ENCODE results near the gene SCUBE3.

The SCUBE3 gene

DNA sequence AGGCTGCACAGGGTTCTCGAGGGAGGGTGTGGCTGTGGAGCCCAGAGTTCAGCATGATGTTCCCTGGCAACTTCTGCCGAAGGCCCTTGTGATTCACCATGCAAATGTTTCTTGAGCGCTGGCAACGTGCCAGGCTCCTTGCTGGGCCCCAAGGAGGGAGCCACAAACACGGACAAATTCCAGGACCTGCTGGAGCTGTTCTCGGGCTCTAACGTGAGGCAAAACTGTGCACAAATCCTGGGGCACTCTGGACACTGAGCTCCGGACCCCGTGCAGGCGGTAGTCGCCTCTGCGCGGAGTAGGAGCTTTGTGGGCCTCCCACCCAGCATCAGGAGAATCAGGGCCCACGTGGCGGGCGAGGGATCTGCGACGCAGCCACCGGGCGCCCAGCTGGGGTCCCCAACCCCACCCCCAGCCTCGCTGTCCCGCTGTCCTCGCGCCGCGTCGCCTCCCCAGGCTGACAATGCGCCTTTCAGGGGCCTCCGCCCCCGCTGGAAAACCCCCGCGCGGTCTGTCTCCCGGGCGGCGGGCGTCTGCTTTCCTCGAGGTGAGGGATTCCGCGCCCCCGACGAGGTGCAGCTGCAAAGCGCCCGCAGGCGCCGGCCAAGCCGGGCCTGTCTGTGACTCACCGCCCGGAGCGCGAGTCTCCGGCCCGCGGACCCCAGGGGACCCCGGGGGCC, 31.7 kb upstream of the SCUBE3 start:
- no peak for DNase-seq

DNA sequence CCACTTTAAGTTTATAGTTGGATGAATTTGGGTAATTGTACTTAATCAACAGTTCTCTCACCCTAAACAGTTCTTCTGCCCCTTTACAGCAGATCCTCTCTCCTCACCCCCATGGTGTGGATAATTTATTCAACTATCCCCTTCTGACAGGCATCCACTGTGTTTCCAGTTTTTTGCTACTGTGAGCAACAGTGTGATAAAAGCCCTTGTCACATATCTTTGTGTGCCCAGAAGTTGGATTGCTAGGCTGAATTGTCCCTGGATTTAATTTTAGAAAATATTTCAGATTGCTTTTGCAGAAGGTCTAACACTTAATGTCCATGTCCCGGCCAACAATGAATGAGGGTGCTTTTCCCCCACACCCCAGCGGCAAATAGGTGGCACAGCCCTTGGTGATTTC, 30.5 kb upstream of the SCUBE3 start:
- no peak for DNase-seq

DNA sequence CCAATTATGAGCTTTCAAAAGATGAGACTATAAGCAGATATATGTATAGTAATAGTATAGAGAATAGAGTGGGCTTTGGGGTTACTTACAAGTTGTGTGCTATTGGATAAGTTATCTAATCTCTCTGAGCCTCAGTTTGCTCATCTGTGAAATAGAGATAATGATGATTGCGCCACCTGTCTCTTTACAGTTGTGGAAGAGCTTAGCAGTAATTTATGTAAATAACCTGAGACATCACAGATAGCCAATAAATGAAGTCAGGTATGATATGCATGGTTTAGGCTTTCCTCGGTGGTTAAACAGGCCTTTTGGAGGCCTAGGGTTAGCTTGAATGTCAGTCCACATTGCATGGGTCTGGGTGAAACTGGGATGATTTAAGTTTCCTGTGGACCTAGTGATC, 29.8 kb upstream of the SCUBE3 start:
- no peak for DNase-seq

DNA sequence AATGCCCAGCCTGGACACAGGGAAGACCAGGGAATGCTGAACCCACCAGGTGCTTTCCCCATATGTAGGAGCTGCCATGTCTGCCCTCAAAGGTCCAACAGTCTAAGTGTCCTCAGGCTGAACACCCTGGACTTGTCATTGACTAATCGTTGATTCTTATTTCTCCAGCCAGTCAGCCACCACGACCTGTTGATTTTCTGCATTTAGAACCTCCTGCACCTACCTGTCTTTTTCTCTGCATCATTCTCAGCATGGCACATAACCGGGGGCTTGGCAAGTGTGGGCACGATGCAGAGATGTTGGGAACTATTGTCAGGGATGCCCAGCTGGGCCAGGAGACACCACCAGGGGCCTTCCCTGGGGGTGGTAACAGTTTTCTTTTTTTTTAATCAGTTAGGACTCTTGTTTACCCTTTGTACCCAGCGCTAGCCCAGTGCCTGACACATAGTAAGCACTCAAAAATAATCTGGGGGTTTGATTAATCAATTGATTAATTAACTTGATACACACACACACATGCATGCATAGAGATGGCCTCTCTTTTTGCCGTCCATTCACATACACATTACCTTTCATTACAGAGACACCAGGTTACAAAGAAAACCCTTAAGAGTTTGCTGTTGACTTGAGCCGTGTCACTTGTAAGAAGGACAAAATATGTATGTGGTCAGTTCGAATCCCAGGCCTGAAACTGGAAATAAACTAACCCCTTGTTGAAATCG, 29.0 kb upstream of the SCUBE3 start:
- DNase-seq = no peak

DNA sequence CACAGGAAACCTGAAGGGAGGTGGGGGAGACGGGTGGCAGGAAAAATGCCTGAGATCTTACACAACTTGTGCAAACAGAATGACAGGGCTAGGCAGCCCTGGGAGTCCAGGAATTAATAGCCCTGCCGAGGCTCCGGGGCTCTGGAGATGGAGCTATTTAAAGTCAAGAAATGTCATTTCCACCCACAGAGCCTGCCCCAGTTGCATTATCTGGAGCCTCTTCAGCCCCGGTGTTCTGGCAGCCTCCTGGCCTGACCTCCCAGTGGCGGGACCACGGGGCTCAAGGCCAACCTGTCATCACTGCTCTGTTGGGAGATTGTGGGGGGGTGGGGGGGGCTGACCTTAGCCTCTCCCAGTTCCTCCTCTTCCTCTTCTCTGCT, 28.5 kb upstream of the SCUBE3 start:
- DNase-seq = no peak

DNA sequence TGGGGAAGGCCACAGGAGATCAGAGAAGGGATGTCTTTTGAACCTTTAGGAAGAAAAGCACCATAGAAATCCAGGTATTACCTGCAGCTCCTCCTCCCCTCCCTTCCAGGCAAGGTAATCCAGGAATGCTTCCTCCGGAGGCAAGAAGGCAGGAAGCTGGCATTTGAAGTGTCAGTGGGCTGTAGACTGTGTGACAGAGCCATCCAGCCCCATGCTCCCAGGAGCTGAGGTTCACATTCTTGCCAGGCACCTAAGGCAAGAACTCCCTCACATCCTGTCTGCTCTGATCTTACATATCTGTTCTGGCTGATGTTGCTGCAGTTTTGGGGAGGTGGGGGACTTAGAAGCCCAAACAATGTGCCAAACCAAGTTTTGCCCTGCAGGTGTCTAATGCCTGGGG, 27.8 kb upstream of the SCUBE3 start:
- no peak for DNase-seq

DNA sequence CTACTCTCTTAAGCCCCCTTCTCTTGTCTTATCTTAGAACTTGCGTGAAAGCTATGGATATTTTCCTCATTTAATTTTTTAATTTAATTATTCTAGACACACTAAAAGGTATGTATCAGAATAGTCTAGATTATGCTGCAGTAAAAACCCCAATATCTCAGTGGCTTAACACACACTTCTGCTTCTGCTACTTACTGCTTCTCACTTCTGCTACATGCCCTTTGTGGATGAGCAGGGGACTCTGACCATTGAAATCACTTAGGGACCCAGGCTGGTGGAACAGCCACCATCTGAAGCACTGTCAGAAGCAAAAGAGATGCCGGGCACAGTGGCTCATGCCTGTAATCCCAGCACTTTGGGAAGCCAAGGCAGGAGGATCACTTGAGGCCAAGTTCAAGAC, 27.2 kb upstream of the SCUBE3 start:
- no peak for DNase-seq

DNA sequence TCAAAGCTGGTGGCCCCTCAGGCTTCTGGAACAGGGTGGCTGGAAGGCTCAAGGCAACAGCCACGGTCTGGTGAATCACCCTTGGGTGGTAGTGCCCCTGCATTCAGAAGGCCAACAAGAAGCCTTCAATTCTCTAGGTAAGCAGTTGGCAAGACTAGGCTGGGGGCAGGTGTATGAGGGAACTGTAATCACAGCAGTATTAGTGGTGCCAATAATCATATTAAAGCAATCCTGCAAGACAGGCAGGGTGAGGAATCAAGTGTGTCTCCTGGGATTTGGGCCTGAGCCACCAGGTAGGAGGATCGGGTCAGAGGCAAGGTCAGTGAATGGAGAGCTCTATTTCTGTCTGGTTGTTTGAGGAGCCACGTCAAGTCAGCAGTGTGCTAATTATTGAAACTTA, 24.9 kb upstream of the SCUBE3 start:
- no peak for DNase-seq

DNA sequence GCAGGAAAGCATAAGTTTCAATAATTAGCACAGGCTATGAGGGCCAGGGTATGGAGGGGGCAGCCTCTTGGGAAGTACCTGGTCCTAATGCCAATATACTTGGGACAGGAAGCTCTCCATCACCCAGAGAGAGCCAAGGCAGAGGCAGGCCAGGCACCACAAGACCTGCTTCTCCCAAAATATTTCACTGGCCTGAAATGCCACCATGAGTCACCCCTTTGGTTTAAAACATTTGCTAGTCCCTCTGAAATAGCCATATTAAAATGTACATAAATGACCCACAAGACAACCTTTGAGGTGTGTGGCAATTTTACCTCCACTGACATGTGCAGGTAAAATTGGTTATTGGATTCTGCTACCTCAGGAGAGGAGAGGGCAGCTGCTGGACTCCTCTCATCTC, 23.4 kb upstream of the SCUBE3 start:
- no peak for DNase-seq

DNA sequence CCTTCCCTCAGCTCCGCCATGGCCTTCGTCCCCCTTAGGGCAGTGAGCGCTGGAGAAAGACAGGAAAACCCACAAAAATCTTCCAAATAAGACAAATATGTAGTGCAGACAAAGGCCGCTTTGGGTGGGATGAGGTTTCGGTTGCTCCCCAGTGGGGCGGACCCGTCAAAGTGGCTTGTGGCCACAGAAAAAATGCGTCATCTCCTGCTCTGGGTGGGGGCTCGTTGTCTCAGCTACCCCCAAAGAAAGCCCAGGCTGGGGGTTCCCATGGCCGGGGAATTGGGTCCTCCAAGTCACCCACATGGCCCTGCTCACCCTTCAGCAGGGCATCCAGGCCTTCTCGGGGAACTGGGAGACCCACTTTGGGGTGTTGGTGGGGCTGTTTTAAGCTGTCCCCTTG, 21.9 kb upstream of the SCUBE3 start:
- DNase-seq = no peak

DNA sequence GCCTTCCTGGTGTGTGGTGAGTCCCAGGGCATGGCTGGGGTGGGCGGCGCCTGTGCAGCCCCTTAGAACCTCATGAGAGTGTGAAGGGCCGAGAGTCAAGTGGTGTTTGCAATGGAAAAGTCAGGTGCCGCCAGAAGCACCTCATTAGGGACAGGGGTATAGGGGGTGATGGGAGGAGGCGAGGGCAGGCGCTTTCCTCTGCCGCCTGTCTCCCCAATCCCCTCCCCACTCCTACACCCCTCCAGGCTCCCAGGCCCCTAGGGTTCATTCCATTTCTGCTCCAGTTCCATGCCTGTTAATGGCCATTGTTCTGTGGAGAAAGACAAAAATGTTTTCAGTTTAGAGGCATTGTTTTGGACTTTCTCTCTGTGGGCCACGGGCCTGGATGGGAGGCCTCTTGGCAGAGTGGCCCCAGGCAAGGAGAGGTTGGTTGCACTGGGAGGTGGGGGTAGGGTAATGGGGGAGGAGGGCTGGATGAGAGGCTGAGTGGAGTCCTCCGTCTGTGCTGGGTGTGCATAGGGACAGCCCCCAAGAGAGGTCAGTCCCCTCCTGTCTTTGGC, 21.4 kb upstream of the SCUBE3 start:
- no peak for DNase-seq

DNA sequence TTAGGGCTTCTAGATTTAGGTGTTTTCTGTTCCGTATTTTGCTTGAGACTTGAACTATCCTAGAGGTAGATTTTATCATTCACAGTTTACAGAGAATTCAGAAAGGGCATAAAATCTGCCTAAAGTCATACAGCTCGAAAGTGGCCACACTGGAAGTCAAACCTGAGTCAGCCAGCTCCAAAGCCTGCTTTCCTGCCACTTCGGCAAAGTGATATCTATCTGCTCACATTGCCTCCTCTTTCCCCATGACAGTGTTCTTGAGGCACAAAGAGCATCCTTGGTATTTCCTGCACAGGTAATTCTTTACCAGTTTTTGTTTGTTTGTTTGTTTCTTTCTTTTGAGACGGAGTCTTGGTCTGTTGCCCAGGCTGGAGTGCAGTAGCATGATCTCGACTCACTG, 19.4 kb upstream of the SCUBE3 start:
- no peak for DNase-seq

DNA sequence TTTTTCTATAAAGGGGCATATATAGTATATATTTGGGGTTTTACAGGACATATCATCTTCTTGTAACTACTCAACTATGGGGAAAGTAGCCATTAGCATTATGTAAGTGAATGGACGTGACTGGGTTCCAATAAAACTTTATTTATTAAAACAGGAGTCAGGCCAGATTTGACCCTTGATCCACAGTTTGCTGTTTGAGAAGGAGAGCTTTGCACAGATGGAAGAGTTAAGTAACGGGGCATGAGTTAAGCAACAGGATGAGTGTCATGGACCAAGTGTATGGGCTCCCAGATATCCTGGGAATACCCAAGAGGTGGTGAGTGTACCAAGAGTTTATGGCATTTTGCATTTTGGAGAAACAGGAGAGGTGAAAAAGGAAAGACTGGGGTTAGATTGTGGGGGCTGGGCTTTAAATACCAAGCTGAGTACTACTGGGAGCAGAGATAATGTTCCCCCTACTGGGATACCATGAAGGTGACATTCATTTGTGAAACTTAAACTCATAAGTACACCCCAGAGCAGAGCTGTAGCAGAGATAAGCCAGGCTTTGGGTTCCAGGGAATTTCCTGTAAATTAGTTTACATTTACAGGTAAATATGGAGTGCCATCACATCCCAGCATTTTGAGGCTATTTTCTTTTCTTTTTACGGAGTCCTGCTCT, 18.5 kb upstream of the SCUBE3 start:
- DNase-seq = no peak

DNA sequence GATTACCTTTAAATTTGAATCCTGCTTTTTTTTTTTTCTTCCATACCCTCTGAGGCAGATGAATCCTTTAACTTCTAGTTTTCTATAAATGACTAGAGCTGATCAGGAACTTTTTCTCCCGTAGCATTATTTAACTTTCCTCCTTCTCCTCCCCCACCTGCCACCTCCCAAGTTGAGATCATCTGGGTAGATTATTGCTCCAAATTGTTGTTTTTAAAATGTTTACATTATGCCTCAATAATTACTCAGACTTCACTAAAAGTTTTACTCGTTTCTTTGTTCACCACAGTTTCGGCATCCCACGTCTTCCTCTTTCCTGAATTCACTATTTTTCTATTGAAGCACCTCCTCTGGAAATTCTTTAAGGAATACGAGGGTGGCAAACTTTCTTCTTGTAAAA, 16.6 kb upstream of the SCUBE3 start:
- no peak for DNase-seq

DNA sequence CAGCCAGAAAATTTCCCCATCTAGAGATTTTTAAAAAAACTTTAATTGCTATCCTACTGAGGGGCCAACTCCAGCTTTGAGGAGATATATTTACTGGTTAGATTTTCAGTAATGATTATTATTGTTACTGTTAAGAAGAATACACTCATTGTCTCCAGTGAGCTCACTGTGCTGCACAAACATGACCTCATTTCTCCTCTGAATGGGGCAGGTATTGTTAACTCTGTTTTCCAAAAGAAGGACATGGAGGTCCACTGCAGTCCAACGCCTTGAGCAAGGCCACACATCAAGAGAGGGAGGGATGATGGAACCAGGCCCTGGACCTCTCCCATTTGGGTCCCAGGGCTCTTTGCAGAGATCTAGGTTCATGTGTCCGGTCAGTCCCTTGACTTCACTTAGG, 13.9 kb upstream of the SCUBE3 start:
- no peak for DNase-seq

DNA sequence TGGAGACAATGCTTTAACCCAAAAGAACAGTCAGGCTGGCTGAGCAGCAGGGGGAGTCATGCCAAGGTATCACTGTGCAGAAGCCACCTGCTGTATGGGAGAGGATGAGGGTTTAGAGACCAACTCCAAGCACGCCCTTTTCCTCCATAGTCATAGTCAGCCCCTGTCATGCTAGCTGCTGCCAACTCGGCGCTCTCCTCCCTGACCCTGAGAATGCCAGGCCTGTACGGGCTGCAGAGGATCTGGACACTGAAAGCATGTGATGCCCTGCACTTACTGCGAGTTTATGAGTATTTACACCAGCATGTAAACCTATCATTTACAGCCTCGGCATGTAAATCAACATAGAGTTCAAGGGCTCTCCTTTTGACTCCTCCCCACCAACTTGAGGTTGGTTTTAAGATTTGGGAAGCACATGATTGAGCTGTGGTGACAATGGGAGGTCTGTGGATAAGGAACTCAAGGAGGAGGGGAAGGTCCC, 11.7 kb upstream of the SCUBE3 start:
- no peak for DNase-seq

DNA sequence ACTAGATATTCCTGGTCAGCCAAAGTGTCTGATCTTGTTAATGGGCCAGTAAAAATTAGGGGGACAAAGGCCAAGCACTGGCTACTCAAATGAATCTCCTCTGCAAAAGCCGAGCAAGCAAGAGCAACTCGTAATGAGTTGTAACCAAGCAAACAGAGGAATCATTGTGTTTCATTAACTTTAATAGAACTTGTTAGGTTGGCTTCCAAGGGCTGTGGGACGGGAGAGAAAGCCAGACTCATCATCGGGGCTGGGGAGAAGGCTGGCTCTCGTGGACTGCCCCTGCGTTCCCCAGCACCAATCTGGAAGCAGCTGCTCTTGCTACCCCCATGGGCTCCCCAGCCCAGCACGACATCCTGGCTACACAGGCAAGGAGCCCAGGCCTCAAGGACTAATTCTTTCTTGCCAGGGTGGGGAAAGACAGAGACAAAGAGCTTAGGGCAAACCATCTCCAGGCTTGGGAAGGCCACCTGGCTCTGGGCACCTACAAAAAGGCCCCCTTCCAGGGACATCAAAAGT, 10.5 kb upstream of the SCUBE3 start:
- no peak for DNase-seq

DNA sequence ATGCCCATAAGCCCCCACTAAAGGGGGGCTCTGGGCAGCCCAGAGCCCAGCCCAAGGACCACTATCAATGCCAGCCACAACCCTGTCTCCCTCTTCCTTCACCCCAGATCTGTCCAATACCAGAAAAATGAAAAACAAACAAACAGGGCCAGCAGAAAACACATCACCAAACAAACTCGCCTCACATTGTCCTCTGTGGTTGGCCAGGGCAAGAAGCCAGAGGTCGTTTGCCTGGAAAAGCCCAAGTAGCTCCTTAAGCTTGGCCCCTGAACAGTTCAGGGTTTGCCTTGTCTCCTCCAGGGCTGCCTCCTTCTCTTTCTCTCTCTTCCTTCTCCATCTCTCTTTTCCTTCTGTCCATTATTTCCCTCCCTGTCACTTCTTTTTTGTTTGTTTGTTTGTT, 10.1 kb upstream of the SCUBE3 start:
- DNase-seq = no peak

DNA sequence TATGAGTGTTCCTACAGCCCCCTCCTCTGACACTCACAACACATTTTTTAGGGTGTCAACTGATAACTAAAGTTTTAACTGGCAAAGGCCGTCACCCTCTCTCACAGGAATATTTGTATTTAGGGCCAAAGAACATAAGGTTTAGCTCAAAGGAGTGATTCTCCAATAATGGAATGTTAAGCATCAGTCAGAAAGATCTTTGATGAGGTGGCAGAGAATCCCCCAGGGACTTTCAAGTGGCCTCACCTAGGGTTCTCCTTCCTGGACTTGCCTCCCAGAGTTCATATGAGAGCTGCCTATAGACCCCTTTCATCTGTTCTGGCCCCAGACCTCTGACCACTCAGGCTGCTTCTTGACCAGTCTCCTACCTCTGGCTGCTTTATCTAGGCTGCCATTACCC, 7.4 kb upstream of the SCUBE3 start:
- no peak for DNase-seq

DNA sequence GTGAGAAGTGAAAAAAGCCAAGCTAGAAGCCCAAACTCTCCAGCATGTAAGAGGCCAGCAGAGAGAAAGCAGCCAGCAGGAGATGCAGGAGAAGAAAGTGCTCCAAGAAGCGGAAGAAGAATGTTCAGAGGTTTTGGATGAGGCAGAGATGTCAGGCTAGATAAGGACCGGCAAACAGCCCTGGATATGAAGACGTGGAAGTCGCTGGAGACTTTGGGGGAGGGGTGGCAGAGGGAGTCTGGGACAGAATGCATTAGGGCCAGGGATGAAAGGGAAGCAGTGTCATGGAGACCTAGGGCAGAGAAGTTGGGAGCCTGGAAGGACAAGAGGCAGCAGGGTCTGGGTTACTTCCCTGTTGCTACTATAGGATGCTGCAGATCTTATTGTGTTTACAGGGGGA, 5.3 kb upstream of the SCUBE3 start:
- no peak for DNase-seq

DNA sequence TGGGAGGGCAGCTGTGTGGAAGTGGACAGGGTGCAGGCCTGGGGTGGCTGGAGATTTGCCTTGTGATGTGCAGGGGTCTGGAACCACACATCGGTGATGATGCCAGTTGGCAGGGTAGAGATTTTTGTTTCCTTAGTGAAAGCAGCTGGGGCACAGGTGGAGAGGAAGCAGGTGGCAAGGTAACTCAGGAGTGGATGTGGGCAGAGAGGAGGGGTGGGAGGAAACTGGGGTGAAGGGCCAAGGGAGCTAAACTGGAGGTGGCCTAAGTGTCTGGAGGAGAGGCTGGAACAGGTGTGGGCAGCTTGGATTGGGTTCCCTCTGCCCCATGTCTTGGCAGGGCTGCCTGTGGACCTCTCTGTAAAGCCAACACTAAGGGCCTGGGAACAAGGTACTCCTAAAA, 4.7 kb upstream of the SCUBE3 start:
- DNase-seq = no peak

DNA sequence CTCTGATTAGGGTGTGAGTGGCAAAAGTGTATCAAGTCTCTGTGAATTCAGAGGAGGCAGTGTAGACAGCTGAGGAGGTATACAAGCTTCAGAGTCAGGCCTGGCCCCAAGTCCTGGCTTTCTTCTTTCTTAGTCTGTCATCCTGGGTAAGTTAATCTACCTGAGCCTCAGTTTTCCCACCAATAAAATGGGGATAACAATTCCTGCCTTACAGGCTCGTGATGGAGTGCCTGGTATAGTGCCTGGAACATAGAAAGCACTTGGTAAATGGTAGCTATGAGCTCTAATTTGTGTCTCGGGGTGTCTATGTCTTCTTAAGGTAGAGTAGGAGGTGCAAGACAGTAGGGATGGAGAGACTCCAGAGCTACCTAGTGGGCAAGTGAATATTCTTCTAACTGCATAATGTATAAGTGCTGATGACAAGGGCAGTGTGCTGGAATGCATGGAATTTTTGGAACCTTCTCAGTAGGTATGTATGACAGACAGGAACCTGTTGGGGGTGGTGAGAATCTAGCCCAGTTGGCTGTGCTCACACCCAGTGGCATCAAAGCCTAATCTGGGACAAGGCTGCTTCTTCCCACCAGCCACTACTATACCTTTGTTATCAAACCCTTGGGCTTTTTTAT, 4.0 kb upstream of the SCUBE3 start:
- DNase-seq = no peak

DNA sequence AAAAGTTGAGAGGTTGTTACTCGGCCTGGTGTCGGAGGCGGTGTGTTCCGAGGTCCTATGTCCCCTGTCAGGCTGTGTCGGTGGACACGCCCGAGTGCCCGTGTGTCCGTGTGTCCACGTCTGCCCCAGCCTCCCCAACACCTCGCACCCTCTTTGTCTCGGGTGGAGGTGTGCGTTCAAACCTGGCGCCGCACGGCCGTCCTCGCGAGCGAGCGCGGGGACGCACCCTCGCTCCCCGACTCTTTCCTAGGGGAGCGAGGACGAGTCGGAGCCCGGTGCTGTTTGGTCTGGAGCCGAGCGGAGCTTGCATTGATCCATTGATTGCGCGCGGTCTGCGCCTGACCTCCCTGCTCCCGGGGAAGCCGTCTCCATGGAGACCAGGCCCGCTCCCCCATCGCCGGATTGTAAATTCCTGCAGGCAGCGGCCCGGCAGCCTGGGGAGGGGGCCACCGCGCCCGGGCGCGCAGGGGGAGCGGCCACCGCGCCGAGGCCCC, 411 bp upstream of the SCUBE3 start:
- no peak for DNase-seq
